WTC11 (cell line): Measurements from ENCODE around the gene SLC14A1. TPM values are rescaled to one million over a fixed set of nuclear protein-coding genes. Genes with fewer than 3 reads are reported as not detected.

ENCODE experiments used
- ATAC-seq: fragments of 200-7000 bp; cut with Tn5 transposase; 2 replicates; pipeline ENCODE4 v1.10.0; 2021; ENCODE audit warnings: mild to moderate bottlenecking, moderate library complexity
- CTCF ChIA-PET: fragments of 300-600 bp; sonication (Branson Sonifier 250); formaldehyde crosslinking; loops from one replicate; lab custom pipeline; 2021; ENCODE audit warnings: antibody characterized with exemption; lab: Charles Lee
- POLR2A ChIA-PET: fragments of 350-600 bp; sonication (Branson Sonifier 250); formaldehyde crosslinking; loops from one replicate; lab custom pipeline; 2021; ENCODE audit warnings: antibody characterized with exemption; lab: Charles Lee
- DNase-seq: peaks from one replicate; pipeline ENCODE4 v3.0.0; 2021; ENCODE audit warnings: low spot score
- H3K27ac Mint-ChIP-seq: 2 replicates; pipeline ENCODE4 v1.8.0; 2021; ENCODE audit warnings: mixed read lengths
- H3K27me3 Mint-ChIP-seq: 2 replicates; pipeline ENCODE4 v1.8.0; 2021; ENCODE audit warnings: low read depth, mild to moderate bottlenecking, moderate library complexity, mixed read lengths
- H3K36me3 Mint-ChIP-seq: 2 replicates; pipeline ENCODE4 v1.8.0; 2021; ENCODE audit warnings: mixed read lengths
- H3K4me1 Mint-ChIP-seq: 2 replicates; pipeline ENCODE4 v1.8.0; 2022; ENCODE audit warnings: mixed read lengths
- H3K4me3 Mint-ChIP-seq: 2 replicates; pipeline ENCODE4 v1.8.0; 2021; ENCODE audit warnings: mild to moderate bottlenecking, moderate library complexity, mixed read lengths
- H3K9me3 Mint-ChIP-seq: 2 replicates; pipeline ENCODE4 v1.8.0; 2021; ENCODE audit warnings: mixed read lengths
- CREB1 ChIP-seq: sonication (generic); formaldehyde crosslinking; IDR thresholded peaks from 2 replicates; pipeline ENCODE4 v1.8.0; 2023; ENCODE audit warnings: mild to moderate bottlenecking, missing genetic modification reagents
- CREM ChIP-seq: sonication (generic); formaldehyde crosslinking; IDR thresholded peaks from 2 replicates; pipeline ENCODE4 v1.8.1; 2022; ENCODE audit warnings: mild to moderate bottlenecking, missing genetic modification reagents, moderate library complexity
- ESRRA ChIP-seq: sonication (generic); formaldehyde crosslinking; IDR thresholded peaks from 2 replicates; pipeline ENCODE4 v1.8.1; 2022; ENCODE audit warnings: mild to moderate bottlenecking, missing genetic modification reagents, borderline replicate concordance
- GABPB1 ChIP-seq: sonication (generic); formaldehyde crosslinking; IDR thresholded peaks from 2 replicates; pipeline ENCODE4 v1.8.1; 2023; ENCODE audit warnings: mild to moderate bottlenecking, missing genetic modification reagents
- GTF2I ChIP-seq: fragments of 250-450 bp; sonication (Bioruptor Pico); conservative IDR thresholded peaks from 2 replicates; pipeline ENCODE4 v1.4.0; 2021; ENCODE audit warnings: mild to moderate bottlenecking
- IRF2 ChIP-seq: sonication (generic); formaldehyde crosslinking; IDR thresholded peaks from 2 replicates; pipeline ENCODE4 v1.8.0; 2022; ENCODE audit warnings: low read depth, missing genetic modification reagents, borderline replicate concordance
- JUN ChIP-seq: sonication (generic); formaldehyde crosslinking; IDR thresholded peaks from 2 replicates; pipeline ENCODE4 v1.8.0; 2023; ENCODE audit warnings: mild to moderate bottlenecking, missing genetic modification reagents
- MXD4 ChIP-seq: fragments of 250-450 bp; sonication (Bioruptor Pico); IDR thresholded peaks from 2 replicates; pipeline ENCODE4 v1.8.0; 2021; ENCODE audit warnings: mild to moderate bottlenecking, moderate library complexity, borderline replicate concordance
- MYBL2 ChIP-seq: sonication (generic); formaldehyde crosslinking; IDR thresholded peaks from 2 replicates; pipeline ENCODE4 v1.8.1; 2023; ENCODE audit warnings: mild to moderate bottlenecking, moderate library complexity, missing genetic modification reagents
- NR2C2 ChIP-seq: sonication (generic); formaldehyde crosslinking; IDR thresholded peaks from 2 replicates; pipeline ENCODE4 v1.8.0; 2022; ENCODE audit warnings: mild to moderate bottlenecking, missing genetic modification reagents
- TEAD1 ChIP-seq: sonication (generic); formaldehyde crosslinking; IDR thresholded peaks from 2 replicates; pipeline ENCODE4 v1.8.0; 2022; ENCODE audit warnings: mild to moderate bottlenecking, missing genetic modification reagents
- TEAD4 ChIP-seq: sonication (generic); formaldehyde crosslinking; IDR thresholded peaks from 2 replicates; pipeline ENCODE4 v1.8.0; 2022; ENCODE audit warnings: mild to moderate bottlenecking, missing genetic modification reagents
- ZNF219 ChIP-seq: sonication (generic); formaldehyde crosslinking; IDR thresholded peaks from 2 replicates; pipeline ENCODE4 v1.8.0; 2023; ENCODE audit warnings: missing genetic modification reagents, mild to moderate bottlenecking, borderline replicate concordance
- ZNF232 ChIP-seq: sonication (generic); formaldehyde crosslinking; IDR thresholded peaks from 2 replicates; pipeline ENCODE4 v1.8.0; 2022; ENCODE audit warnings: mild to moderate bottlenecking, missing genetic modification reagents
- ZNF423 ChIP-seq: fragments of 250-450 bp; sonication (Bioruptor Pico); IDR thresholded peaks from 2 replicates; pipeline ENCODE4 v2.1.2; 2022; ENCODE audit warnings: mild to moderate bottlenecking, moderate library complexity
- total RNA-seq: library from RNA; stranded (reverse); gene quantifications from 3 replicates; pipeline ENCODE4 v1.2.3, GENCODE V29; 2021
- TF ChIP-seq, protein P1 (sequence below): sonication (generic); formaldehyde crosslinking; IDR thresholded peaks from 2 replicates; pipeline ENCODE4 v1.8.1; 2023; ENCODE audit warnings: mild to moderate bottlenecking, missing genetic modification reagents, moderate library complexity
- TF ChIP-seq, protein P2 (sequence below): fragments of 250-450 bp; sonication (Bioruptor Pico); IDR thresholded peaks from 2 replicates; pipeline ENCODE4 v1.9.0; 2021; ENCODE audit warnings: mild to moderate bottlenecking
- TF ChIP-seq, protein P3 (sequence below): fragments of 250-450 bp; sonication (Bioruptor Pico); IDR thresholded peaks from 2 replicates; pipeline ENCODE4 v1.8.0; 2021; ENCODE audit warnings: mild to moderate bottlenecking
- TF ChIP-seq, protein P4 (sequence below): sonication (generic); formaldehyde crosslinking; IDR thresholded peaks from 2 replicates; pipeline ENCODE4 v1.8.1; 2022; ENCODE audit warnings: low read depth, mild to moderate bottlenecking, moderate library complexity, missing genetic modification reagents, borderline replicate concordance
- TF ChIP-seq, protein P5 (sequence below): sonication (generic); formaldehyde crosslinking; conservative IDR thresholded peaks from 2 replicates; pipeline ENCODE4 v1.8.1; 2023; ENCODE audit warnings: mild to moderate bottlenecking, low read depth, missing genetic modification reagents, moderate library complexity
- TF ChIP-seq, protein P6 (sequence below): fragments of 250-450 bp; sonication (Bioruptor Pico); IDR thresholded peaks from 2 replicates; pipeline ENCODE4 v1.9.0; 2021; ENCODE audit warnings: mild to moderate bottlenecking, borderline replicate concordance

SLC14A1 gene
- total RNA-seq, 1 experiment from 2014 or later, result not detected

DNA sequence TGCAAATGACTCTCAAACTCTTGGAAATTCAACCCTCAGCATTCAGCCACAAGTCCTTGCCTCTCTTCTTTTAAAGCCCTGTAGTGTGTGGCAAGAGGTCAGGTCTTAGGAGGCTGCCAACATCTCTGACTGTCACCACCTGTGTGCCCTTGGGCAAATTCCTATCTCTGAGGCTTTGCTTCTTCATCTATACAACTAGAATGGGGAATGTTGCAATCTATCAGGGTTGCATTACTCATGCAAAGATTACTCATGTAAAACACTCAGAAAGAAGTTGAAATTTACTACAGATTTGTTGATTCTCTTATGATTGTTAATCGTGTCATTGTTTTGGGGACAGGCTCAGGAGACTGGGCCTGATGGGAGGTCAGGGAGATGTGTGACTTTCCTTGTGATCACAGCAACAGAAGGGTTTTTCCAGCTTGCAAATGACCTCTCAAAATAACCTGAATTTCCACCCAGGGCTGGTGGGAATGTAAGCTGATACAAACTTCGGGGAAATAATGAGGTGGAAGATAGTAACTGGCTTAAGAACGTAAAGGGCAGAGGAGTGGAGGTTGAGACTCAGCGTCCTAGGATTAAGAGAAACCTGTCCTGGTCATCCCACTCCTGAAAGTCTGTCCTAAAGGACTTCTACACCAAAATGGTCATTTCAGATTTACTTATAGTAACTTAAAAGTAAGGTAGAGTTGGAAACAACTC, 69.4 kb downstream of the SLC14A1 start:
- H3K4me3 Mint-ChIP-seq, result no peak overlapping the region
- H3K27ac Mint-ChIP-seq, result peak overlapping the region; percentile 87
- no peak for ATAC-seq
- ChIA-PET POLR2A (no interaction called here), CTCF (no interaction called here)
- DNase-seq, result no peak
- H3K27me3 Mint-ChIP-seq, result peaks cover 1% of the 10 kb centered on the region; the same call in 1 of the 2 replicates
- TF ChIP-seq, protein P1, sequence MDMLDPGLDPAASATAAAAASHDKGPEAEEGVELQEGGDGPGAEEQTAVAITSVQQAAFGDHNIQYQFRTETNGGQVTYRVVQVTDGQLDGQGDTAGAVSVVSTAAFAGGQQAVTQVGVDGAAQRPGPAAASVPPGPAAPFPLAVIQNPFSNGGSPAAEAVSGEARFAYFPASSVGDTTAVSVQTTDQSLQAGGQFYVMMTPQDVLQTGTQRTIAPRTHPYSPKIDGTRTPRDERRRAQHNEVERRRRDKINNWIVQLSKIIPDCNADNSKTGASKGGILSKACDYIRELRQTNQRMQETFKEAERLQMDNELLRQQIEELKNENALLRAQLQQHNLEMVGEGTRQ, result no peak
- TF ChIP-seq IRF2 (CRISPR knock-in tag) (no peak), GTF2I (CRISPR knock-in tag) (no peak), ZNF423 (no peak), ZNF232 (CRISPR knock-in tag) (no peak), TEAD1 (CRISPR knock-in tag) (no peak), TEAD4 (CRISPR knock-in tag) (no peak), ESRRA (no peak), JUN (CRISPR knock-in tag) (no peak), MYBL2 (no peak), CREB1 (CRISPR knock-in tag) (no peak), ZNF219 (CRISPR knock-in tag) (no peak)
- TF ChIP-seq, protein P2, sequence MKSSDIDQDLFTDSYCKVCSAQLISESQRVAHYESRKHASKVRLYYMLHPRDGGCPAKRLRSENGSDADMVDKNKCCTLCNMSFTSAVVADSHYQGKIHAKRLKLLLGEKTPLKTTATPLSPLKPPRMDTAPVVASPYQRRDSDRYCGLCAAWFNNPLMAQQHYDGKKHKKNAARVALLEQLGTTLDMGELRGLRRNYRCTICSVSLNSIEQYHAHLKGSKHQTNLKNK (CRISPR knock-in tag), result no peak
- TF ChIP-seq, protein P3, sequence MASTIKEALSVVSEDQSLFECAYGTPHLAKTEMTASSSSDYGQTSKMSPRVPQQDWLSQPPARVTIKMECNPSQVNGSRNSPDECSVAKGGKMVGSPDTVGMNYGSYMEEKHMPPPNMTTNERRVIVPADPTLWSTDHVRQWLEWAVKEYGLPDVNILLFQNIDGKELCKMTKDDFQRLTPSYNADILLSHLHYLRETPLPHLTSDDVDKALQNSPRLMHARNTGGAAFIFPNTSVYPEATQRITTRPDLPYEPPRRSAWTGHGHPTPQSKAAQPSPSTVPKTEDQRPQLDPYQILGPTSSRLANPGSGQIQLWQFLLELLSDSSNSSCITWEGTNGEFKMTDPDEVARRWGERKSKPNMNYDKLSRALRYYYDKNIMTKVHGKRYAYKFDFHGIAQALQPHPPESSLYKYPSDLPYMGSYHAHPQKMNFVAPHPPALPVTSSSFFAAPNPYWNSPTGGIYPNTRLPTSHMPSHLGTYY, result no peak
- TF ChIP-seq, protein P4, sequence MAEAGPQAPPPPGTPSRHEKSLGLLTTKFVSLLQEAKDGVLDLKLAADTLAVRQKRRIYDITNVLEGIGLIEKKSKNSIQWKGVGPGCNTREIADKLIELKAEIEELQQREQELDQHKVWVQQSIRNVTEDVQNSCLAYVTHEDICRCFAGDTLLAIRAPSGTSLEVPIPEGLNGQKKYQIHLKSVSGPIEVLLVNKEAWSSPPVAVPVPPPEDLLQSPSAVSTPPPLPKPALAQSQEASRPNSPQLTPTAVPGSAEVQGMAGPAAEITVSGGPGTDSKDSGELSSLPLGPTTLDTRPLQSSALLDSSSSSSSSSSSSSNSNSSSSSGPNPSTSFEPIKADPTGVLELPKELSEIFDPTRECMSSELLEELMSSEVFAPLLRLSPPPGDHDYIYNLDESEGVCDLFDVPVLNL (CRISPR knock-in tag), result no peak
- TF ChIP-seq, protein P5, sequence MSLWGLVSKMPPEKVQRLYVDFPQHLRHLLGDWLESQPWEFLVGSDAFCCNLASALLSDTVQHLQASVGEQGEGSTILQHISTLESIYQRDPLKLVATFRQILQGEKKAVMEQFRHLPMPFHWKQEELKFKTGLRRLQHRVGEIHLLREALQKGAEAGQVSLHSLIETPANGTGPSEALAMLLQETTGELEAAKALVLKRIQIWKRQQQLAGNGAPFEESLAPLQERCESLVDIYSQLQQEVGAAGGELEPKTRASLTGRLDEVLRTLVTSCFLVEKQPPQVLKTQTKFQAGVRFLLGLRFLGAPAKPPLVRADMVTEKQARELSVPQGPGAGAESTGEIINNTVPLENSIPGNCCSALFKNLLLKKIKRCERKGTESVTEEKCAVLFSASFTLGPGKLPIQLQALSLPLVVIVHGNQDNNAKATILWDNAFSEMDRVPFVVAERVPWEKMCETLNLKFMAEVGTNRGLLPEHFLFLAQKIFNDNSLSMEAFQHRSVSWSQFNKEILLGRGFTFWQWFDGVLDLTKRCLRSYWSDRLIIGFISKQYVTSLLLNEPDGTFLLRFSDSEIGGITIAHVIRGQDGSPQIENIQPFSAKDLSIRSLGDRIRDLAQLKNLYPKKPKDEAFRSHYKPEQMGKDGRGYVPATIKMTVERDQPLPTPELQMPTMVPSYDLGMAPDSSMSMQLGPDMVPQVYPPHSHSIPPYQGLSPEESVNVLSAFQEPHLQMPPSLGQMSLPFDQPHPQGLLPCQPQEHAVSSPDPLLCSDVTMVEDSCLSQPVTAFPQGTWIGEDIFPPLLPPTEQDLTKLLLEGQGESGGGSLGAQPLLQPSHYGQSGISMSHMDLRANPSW, result no peak
- H3K4me1 Mint-ChIP-seq, result peaks cover 14% of the 10 kb centered on the region
- H3K36me3 Mint-ChIP-seq, result peaks cover 14% of the 10 kb centered on the region
- H3K9me3 Mint-ChIP-seq, result peaks cover 31% of the 10 kb centered on the region

DNA sequence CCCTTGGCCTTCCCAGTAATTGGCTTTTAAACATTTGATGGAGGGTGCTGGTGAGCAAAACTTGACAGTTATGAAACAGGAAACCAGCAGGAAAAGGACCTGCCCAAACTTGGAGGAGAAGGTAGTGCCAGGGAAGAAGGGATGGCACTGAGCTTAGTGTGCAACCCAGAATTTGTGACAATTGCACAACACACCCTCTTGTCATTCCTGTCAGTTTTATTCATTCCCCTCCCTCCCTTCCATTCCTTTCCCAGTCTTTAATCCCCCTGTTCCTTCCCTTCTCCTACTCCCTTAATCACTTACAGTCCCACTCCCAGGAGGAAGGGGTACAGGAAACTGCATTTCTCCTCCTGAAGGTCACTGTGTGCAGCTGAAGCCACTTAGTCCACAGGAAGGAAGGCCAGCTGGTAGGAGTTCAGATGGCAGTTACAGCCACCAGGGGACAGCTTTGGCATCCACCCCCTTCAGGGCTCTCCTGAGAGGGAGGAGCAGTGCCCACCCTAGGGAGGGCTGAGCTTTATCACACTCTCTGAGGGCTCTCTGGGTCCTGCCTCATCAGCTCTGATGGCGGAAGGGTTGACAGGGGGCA, 77.5 kb downstream of the SLC14A1 start:
- H3K36me3 Mint-ChIP-seq, result peaks cover 61% of the 10 kb centered on the region
- H3K9me3 Mint-ChIP-seq, result peaks cover 65% of the 10 kb centered on the region
- peaks cover 11% of the 10 kb centered on the region for H3K27me3 Mint-ChIP-seq
- ChIA-PET POLR2A (no interaction called here), CTCF (interaction anchor here (1.4 kb wide), 1 partner anchor 79 kb away, joined by 4 read pairs; no protein-coding TSS in a partner anchor)
- no peak overlapping the region for H3K4me3 Mint-ChIP-seq
- H3K4me1 Mint-ChIP-seq, result peaks cover 3% of the 10 kb centered on the region
- no peak overlapping the region for H3K27ac Mint-ChIP-seq
- ATAC-seq, result no peak
- no peak for DNase-seq
- TF ChIP-seq, protein P3, result no peak
- no peak for TF ChIP-seq GABPB1 (CRISPR knock-in tag)
- TF ChIP-seq, protein P6, sequence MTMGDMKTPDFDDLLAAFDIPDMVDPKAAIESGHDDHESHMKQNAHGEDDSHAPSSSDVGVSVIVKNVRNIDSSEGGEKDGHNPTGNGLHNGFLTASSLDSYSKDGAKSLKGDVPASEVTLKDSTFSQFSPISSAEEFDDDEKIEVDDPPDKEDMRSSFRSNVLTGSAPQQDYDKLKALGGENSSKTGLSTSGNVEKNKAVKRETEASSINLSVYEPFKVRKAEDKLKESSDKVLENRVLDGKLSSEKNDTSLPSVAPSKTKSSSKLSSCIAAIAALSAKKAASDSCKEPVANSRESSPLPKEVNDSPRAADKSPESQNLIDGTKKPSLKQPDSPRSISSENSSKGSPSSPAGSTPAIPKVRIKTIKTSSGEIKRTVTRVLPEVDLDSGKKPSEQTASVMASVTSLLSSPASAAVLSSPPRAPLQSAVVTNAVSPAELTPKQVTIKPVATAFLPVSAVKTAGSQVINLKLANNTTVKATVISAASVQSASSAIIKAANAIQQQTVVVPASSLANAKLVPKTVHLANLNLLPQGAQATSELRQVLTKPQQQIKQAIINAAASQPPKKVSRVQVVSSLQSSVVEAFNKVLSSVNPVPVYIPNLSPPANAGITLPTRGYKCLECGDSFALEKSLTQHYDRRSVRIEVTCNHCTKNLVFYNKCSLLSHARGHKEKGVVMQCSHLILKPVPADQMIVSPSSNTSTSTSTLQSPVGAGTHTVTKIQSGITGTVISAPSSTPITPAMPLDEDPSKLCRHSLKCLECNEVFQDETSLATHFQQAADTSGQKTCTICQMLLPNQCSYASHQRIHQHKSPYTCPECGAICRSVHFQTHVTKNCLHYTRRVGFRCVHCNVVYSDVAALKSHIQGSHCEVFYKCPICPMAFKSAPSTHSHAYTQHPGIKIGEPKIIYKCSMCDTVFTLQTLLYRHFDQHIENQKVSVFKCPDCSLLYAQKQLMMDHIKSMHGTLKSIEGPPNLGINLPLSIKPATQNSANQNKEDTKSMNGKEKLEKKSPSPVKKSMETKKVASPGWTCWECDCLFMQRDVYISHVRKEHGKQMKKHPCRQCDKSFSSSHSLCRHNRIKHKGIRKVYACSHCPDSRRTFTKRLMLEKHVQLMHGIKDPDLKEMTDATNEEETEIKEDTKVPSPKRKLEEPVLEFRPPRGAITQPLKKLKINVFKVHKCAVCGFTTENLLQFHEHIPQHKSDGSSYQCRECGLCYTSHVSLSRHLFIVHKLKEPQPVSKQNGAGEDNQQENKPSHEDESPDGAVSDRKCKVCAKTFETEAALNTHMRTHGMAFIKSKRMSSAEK, result no peak
- no peak for TF ChIP-seq MXD4
- no peak for TF ChIP-seq CREM (CRISPR knock-in tag)
- no peak for TF ChIP-seq NR2C2 (CRISPR knock-in tag)
- no peak for TF ChIP-seq TEAD4 (CRISPR knock-in tag)
